NB4 (cell line): Measurements from ENCODE around the gene ATP6V0C.
A peak's percentile ranks its signal among the peaks of the same experiment; 100 is the strongest.

ENCODE experiments used
- DNase-seq: peaks from one replicate; pipeline ENCODE4 v3.0.0; 2010; ENCODE audit warnings: low read depth
- H3K4me3 ChIP-seq: one replicate; pipeline ENCODE4 v1.5.1; 2011; ENCODE audit warnings: mild to moderate bottlenecking, low read depth, low read length, moderate library complexity
- MYC ChIP-seq: IDR thresholded peaks from 2 replicates; pipeline ENCODE4 v1.6.1; 2011; ENCODE audit warnings: low read depth, low read length
- POLR2A ChIP-seq: IDR thresholded peaks from 2 replicates; pipeline ENCODE4 v1.6.1; 2011; ENCODE audit warnings: mild to moderate bottlenecking; ENCODE audit not compliant: insufficient read length; ENCODE audit errors: extremely low read depth
- TF ChIP-seq, protein P1 (sequence below): IDR thresholded peaks from 2 replicates; pipeline ENCODE4 v1.6.1; 2011; ENCODE audit warnings: low read depth, low read length
- TF ChIP-seq, protein P2 (sequence below): IDR thresholded peaks from one replicate; pipeline ENCODE4 v1.5.1; 2012; ENCODE audit warnings: low read depth, low read length

Gene ATP6V0C

DNA sequence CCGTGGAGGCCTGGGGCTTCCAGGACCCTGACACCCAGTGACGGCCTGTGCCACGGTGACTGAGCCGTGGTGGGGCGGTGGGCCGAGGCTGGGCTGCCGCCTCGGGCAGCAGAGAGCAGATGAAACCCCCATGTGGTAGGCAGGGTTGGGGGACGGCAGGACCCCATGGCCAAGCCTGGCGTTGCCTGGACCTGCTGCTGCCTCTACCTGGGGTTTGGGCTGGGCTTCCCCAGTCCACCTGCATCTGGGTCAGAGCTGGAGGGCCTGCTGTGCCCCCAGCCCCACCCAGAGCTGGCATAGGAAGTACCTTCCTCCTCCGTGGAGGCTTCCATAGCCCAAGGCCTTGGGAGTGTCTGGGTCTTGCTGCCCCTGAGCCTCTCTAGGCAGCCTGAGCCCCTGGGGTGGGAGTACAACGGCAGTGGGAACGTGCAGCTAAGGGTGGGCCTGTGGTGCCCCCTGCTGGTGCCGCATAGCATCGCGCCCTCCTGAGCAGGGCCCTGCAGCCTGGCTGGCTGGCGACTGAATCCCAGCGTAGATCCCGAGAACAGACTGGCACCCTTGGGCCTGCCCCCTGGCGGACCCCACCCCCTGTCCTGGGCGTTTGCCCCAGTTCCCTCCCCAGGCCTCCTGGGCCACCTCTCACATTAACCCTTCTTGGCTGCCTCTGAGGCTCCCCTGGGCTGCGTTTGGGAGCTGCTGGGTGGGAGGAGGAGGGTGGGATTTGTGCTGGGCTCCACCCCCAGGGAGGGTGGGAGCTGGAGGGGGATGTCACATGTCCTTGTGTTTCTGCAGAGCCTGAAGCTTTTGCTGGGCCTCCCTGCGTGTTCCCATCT lies 12.6 kb upstream of the ATP6V0C start:
- peak; percentile 84 for DNase-seq
- TF ChIP-seq, protein P1, sequence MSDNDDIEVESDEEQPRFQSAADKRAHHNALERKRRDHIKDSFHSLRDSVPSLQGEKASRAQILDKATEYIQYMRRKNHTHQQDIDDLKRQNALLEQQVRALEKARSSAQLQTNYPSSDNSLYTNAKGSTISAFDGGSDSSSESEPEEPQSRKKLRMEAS = 0 out of 2 replicates have a peak, but pooled peaks have one; percentile 34
- TF ChIP-seq MYC (peak; percentile 52; the same call in 1 of the 2 replicates), POLR2A (no peak)
- TF ChIP-seq, protein P2, sequence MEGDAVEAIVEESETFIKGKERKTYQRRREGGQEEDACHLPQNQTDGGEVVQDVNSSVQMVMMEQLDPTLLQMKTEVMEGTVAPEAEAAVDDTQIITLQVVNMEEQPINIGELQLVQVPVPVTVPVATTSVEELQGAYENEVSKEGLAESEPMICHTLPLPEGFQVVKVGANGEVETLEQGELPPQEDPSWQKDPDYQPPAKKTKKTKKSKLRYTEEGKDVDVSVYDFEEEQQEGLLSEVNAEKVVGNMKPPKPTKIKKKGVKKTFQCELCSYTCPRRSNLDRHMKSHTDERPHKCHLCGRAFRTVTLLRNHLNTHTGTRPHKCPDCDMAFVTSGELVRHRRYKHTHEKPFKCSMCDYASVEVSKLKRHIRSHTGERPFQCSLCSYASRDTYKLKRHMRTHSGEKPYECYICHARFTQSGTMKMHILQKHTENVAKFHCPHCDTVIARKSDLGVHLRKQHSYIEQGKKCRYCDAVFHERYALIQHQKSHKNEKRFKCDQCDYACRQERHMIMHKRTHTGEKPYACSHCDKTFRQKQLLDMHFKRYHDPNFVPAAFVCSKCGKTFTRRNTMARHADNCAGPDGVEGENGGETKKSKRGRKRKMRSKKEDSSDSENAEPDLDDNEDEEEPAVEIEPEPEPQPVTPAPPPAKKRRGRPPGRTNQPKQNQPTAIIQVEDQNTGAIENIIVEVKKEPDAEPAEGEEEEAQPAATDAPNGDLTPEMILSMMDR = peak; percentile 91
- no peak overlapping the region for H3K4me3 ChIP-seq

DNA sequence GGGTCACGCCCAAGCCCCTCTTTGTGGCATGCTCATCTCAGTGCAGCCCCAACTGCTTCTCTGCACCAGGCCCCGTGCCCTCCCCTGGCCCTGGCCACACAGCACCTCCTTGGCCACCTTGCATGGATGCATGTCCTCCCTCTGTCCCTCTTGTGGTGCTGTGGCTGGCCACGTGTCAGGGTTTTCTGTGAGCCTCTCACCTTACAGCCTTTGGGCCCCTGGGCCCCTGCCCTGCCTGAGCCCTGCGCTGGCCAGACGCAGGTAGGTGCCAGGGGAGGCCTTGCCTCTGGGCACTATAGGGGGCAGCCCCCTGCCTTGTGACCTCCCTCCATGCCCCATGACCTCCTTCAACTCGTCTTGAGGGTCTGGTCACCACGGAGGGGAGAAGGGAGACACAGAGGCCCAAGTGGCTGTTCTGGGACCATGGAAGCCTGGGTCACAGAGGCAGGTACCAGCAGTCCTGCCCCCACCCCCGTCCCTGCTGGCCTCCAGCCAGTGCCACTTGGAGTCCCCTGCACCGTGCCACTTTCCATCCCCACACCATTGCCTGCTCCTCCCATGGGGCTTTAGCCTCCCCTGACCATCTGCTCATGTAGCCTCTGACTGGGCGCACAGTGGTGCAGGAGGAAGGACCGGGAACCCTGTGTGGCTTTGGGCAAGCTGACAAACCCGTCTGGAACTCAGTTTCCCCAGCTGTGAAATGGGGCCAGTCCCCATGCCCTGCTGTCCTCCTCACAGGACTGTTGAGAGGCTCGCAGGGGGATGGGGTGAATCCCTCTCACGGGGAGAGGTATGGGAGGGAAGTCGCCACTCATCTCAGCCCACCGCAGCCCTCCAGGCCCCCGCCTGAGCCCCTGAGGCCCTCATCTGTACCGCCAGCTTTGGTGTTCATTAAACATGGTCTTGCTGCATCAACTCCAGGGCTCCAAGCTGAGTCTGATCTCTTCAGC lies 11.5 kb upstream of the ATP6V0C start:
- no peak overlapping the region for H3K4me3 ChIP-seq

DNA sequence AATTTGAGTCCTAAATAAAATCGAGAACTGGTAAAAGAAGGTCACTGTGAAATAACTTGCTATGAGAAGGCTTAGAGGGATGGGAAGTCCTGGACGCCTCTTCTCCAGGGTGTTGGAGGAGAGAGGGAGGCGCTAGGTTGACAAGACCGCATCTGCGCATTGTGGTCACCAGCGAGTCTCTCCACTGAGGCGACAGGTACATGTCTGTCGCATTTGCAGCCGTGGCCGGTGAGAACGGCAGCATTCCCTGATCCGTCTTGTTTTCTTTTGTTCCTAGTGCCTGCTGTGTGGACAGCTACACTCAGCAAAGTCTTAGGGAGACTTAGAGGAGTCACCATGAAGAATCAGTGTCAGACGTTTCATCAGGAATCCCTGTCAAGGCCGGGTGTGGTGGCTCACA lies 8.1 kb upstream of the ATP6V0C start:
- H3K4me3 ChIP-seq = no peak overlapping the region
- TF ChIP-seq, protein P2 = no peak
- DNase-seq = no peak

More for the DNA sequence above, 11.5 kb upstream of the ATP6V0C start:
- TF ChIP-seq MYC (no peak), POLR2A (no peak)
- TF ChIP-seq, protein P2 = no peak
- TF ChIP-seq, protein P1 = no peak
- DNase-seq = no peak

DNA sequence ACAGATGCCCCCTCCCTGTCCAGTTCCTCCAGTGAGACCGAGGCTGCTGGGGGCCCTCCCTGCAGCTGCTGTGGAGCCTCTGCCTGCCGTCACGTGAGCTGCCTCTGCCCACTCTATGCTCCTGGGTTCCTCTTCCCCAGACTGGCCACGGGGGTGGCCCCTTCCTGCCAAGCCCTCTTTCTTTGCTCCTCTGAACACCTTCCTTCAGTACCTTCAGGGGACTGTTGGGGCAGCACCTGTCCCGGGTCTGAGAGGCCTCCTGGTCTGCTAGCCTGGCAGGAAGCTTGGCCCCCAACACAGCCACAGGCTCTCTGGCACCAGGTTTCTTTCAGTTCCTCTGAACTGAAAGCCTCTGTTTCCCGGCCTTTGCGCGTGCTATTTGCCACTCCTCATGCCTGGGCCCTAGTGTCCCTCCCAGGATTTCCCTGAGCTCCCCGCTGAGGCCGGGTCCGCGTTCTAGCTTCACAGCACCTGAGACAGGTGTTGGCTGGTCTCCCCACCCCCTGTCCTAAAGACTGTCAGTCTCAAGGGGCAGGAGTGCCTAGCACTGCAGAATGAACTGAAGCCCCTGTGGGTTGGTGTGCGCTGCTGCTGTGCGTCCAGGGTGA lies 6.6 kb upstream of the ATP6V0C start:
- DNase-seq = no peak
- no peak for TF ChIP-seq POLR2A
- TF ChIP-seq, protein P2 = no peak
- TF ChIP-seq, protein P1 = no peak
- TF ChIP-seq MYC = no peak
- no peak overlapping the region for H3K4me3 ChIP-seq

DNA sequence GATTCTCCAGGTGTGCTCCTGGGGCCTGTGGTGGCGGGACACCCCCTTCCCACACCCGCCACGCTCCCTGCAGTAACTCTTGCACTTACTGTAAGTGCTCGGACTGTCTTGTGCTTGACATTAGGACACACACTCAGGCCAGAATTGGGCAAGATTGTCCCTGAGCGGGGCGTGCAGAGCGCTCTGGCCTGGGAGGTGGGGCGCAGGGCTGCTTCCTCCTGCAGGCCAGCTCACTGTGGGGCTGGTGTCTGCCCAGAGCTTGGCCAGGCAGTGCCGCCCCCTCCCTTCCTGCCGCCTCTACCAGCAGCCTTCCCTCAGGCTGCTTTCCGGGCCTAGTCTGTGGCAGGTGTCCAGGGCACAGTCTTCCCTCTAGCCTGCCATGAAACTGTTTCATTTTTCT lies 6.1 kb upstream of the ATP6V0C start:
- no peak overlapping the region for H3K4me3 ChIP-seq
- TF ChIP-seq, protein P2 = no peak
- TF ChIP-seq POLR2A (no peak), MYC (no peak)
- TF ChIP-seq, protein P1 = no peak
- DNase-seq = no peak
